Left lung (tissue), 10 donors: ENCODE results near the gene ARFGAP2. TPM values are rescaled to one million over a fixed set of nuclear protein-coding genes. Genes with fewer than 3 reads are reported as not detected.

Experiments
- ATAC-seq: fragments of 200-7000 bp; cut with Tn5 transposase; one replicate; pipeline ENCODE4 v1.9.1; 2020; ENCODE audit warnings: moderate library complexity
- DNase-seq, 4 donors: peaks; one replicate each; pipeline ENCODE4 v3.0.0-alpha.2; 2013 to 2020
- H3K27ac ChIP-seq, 2 donors: fragments of 200-600 bp; sonication (generic) in 1 of 2; one replicate each; pipeline versions ENCODE4 v1.5.0 to v1.8.0; 2020 to 2021
- H3K27me3 ChIP-seq, 2 donors: fragments of 200-600 bp; sonication (generic) in 1 of 2; one replicate each; pipeline versions ENCODE4 v1.5.0 to v1.8.0; 2020 to 2021
- H3K36me3 ChIP-seq, 2 donors: fragments of 200-600 bp; sonication (generic) in 1 of 2; one replicate each; pipeline versions ENCODE4 v1.5.0 to v1.8.0; 2020 to 2021
- H3K4me1 ChIP-seq, 2 donors: fragments of 200-600 bp; one replicate each; pipeline ENCODE4 v1.8.0; 2021
- H3K4me3 ChIP-seq, 2 donors: fragments of 200-600 bp; sonication (generic) in 1 of 2; one replicate each; pipeline versions ENCODE4 v1.5.0 to v1.8.0; 2020 to 2021; ENCODE audit warnings: mild to moderate bottlenecking in 1 of 2
- H3K9me3 ChIP-seq, 2 donors: fragments of 200-600 bp; sonication (generic) in 1 of 2; one replicate each; pipeline versions ENCODE4 v1.5.0 to v1.8.0; 2020 to 2021
- CTCF ChIP-seq, 2 donors: fragments of 200-600 bp; sonication (generic) in 1 of 2; IDR thresholded peaks; one replicate each; pipeline versions ENCODE4 v1.5.0 to v1.8.0; 2021; ENCODE audit warnings: antibody characterized with exemption in 2 of 2
- intact Hi-C, 2 donors: fragments of 100-400 bp; cut with DNase I; formaldehyde crosslinking; loops; one replicate each; pipeline versions ENCODE4 v1.11.2 to v1.14.2; 2022
- polyA plus RNA-seq, 6 donors: library from polyadenylated mRNA; unstranded; fragments of 120-200 nt; gene quantifications; one replicate each; pipeline ENCODE4 v1.2.1, GENCODE V29; 2013; ENCODE audit not compliant: insufficient read length in 6 of 6
- total RNA-seq, 2 donors: library from RNA; stranded (reverse); fragmentation: NEBNext Ultra II Directional; extraction: Animal tissue kit (Norgen Biotek cat#: 25700); gene quantifications; one replicate each; pipeline ENCODE4 v1.2.1, GENCODE V29; 2021
- donor health status: DM: no; HTN: yes; CAD: no.
- donor health status: DM: no; HTN: no; CAD: no.

ARFGAP2 gene
- total and polyA plus RNA-seq, 8 donors = 79.1 to 103 (median 92.4) TPM

- no peak overlapping the region for H3K4me3 ChIP-seq
- H3K9me3 ChIP-seq = no peaks in the 10 kb centered on the region
- no peak overlapping the region for H3K27ac ChIP-seq
- H3K4me1 ChIP-seq = no peaks in the 10 kb centered on the region
- intact Hi-C loops = loop anchor here in 1 of 2 donors (5.0 kb wide), 1 partner anchor 263 kb away; no protein-coding TSS in a partner anchor
- ATAC-seq = no peak
- H3K36me3 ChIP-seq = peaks cover 0 to 3% of the 10 kb centered on the region in 2 donors
- no peak for DNase-seq
- TF ChIP-seq CTCF (IDR thresholded peaks at IDR 0.05) = no peak
- H3K27me3 ChIP-seq = no peaks in the 10 kb centered on the region
Measured at GRCh38 chr11:47154616-47155570, 21.8 kb downstream of the ARFGAP2 start.

DNA sequence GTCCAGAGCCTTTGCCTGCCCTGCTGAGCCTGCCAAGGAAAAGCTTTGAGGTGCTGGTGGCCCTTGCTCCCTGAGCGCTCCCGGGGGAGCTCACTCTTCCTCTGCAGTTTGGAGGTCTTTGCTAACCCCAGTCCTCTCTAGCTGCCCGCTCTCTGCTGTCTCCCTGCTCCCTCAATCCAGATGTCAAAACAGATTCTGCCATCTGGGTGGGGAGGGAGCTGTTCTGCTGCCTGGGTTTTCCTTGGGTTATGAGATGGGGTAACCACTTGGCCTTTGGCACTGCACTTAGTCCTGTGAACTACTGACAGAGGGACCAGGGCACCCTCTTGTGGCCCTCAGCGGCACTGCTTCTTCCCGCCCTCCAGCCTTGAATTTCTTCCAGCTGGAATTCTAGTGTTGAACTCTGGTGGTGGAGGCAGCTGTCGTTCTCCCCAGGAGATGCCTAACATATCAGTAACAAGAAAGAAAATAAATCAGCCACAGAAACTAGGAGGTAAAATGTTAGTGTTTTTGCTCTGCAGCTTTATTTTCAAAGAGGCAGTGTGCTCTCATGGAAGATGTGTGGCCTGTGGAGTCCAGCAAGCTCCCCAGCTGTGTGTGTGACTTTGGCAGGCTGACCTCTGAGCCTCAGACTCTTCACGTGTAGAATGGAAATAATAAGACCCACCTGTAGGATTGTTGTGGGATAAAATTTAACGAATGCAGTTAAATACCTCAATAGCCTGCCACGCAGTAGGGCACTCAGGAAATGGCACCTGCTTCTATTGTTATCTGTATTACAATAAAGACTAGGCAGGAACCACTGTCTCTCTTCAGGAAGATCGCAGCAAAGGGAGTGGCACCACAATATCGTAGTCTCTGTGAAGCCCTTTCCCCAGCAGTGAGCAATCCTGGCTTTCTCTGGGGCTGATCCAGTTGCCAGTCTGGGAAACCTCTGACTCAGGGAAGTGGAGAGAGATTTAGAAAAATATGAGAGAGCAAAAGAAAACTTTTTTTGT, 23.4 kb downstream of the ARFGAP2 start:
- DNase-seq = peak in 3 of 4 donors; percentile 63 to 88 (median 83)
- peak; percentile 94 for ATAC-seq
- Histone ChIP-seq H3K4me1 (no peaks in the 10 kb centered on the region), H3K27ac (no peak overlapping the region), H3K4me3 (no peak overlapping the region), H3K27me3 (no peaks in the 10 kb centered on the region), H3K9me3 (no peaks in the 10 kb centered on the region), H3K36me3 (no peaks in the 10 kb centered on the region)
- peak; percentile 82 to 92 for TF ChIP-seq CTCF (IDR thresholded peaks at IDR 0.05)
- intact Hi-C loops = loop anchor here in 1 of 2 donors (5.0 kb wide), 1 partner anchor 261 kb away; no protein-coding TSS in a partner anchor

DNA sequence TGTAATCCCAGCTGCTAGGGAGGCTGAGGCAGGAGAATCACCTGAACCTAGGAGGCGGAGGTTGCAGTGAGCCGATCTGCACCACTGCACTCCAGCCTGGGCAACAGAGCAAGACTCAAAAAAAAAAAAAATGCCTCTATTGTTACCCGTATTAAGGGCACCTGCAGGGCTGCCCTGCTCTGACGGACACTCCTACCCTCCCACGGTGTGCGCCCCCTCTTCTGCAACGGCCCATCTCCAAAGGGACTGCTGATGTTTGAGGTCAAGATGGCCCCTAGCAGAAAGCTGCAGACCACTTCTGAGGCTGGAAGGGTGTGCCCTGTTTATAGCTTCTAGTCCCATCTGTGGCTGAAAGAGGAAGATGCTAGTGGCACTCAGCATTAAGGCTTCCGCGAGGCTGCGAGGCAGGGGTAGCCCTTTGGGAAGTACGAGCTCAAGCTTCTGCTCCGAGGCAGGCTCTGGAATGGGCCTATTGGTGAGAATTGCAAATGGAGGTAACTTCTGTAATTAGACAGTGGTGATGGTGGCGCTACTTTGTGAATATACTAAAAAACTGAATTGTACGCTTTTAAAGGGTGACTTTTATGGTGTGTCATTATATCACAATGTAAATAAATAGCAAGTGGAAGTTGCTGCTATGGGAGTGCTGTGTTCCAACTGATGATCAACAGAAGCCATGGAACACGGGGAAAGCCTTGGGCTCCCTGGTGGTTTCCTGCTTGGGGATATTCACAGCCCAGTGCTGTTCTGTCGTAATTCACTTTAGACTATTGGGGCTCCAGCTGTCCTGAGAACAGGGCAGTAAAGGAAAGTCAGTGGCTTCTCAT, 24.3 kb downstream of the ARFGAP2 start:
- TF ChIP-seq CTCF (IDR thresholded peaks at IDR 0.05) = no peak
- Histone ChIP-seq H3K27me3 (no peaks in the 10 kb centered on the region), H3K36me3 (no peaks in the 10 kb centered on the region), H3K9me3 (no peaks in the 10 kb centered on the region), H3K4me3 (no peak overlapping the region), H3K27ac (no peak overlapping the region), H3K4me1 (no peaks in the 10 kb centered on the region)
- ATAC-seq (peak; percentile 6), DNase-seq (no peak)
- intact Hi-C loops = loop anchor here in 1 of 2 donors (5.0 kb wide), 1 partner anchor 260 kb away; no protein-coding TSS in a partner anchor

- Histone ChIP-seq H3K27ac (no peak overlapping the region), H3K4me3 (no peak overlapping the region), H3K9me3 (no peaks in the 10 kb centered on the region), H3K27me3 (no peaks in the 10 kb centered on the region), H3K4me1 (no peaks in the 10 kb centered on the region), H3K36me3 (no peaks in the 10 kb centered on the region)
- TF ChIP-seq CTCF (IDR thresholded peaks at IDR 0.05) = no peak
- ATAC-seq = no peak
- DNase-seq = no peak
- intact Hi-C loops = loop anchor here in 1 of 2 donors (5.0 kb wide), 1 partner anchor 257 kb away; no protein-coding TSS in a partner anchor
Measured at GRCh38 chr11:47149782-47150181, 26.9 kb downstream of the ARFGAP2 start.
